Smooth muscle cell (in vitro differentiated cells): Measurements from ENCODE around the gene SORT1. TPM values are rescaled to one million over a fixed set of nuclear protein-coding genes. Genes with fewer than 3 reads are reported as not detected.
A peak's percentile ranks its signal among the peaks of the same experiment; 100 is the strongest.

Source experiments
- DNase-seq: peaks from one replicate; lab custom pipeline; 2025; ENCODE audit not compliant: unreplicated experiment; lab: John Stamatoyannopoulos, UW
- H2AFZ ChIP-seq: fragments of 200-600 bp; sonication (generic); 2 replicates; pipeline ENCODE4 v1.6.0; 2016; ENCODE audit warnings: antibody characterized with exemption, low read depth, mild to moderate bottlenecking
- H3F3A ChIP-seq: fragments of 200-600 bp; sonication (generic); 2 replicates; pipeline ENCODE4 v1.6.0; 2017; ENCODE audit warnings: antibody characterized with exemption, low read depth
- H3K27ac ChIP-seq: fragments of 200-600 bp; sonication (generic); 2 replicates; pipeline ENCODE4 v1.5.1; 2016; ENCODE audit warnings: low read depth, mild to moderate bottlenecking
- H3K27me3 ChIP-seq: fragments of 200-600 bp; sonication (generic); 2 replicates; pipeline ENCODE4 v1.6.1; 2016; ENCODE audit warnings: low read depth, mild to moderate bottlenecking
- H3K36me3 ChIP-seq: fragments of 200-600 bp; sonication (generic); 2 replicates; pipeline ENCODE4 v1.5.1; 2016; ENCODE audit warnings: low read depth
- H3K4me1 ChIP-seq: fragments of 200-600 bp; sonication (generic); 2 replicates; pipeline ENCODE4 v1.5.1; 2016; ENCODE audit warnings: low read depth
- H3K4me2 ChIP-seq: fragments of 200-600 bp; sonication (generic); 2 replicates; pipeline ENCODE4 v1.6.0; 2016; ENCODE audit warnings: mild to moderate bottlenecking
- H3K4me3 ChIP-seq: fragments of 200-600 bp; sonication (generic); 2 replicates; pipeline ENCODE4 v1.5.1; 2016; ENCODE audit warnings: mild to moderate bottlenecking
- H3K79me2 ChIP-seq: fragments of 200-600 bp; sonication (generic); 2 replicates; pipeline ENCODE4 v1.6.0; 2016; ENCODE audit warnings: low read depth, mild to moderate bottlenecking
- H3K9ac ChIP-seq: fragments of 200-600 bp; sonication (generic); 2 replicates; pipeline ENCODE4 v1.6.0; 2016; ENCODE audit warnings: low read depth
- H3K9me3 ChIP-seq: fragments of 200-600 bp; sonication (generic); replicated peaks from 2 replicates; pipeline ENCODE4 v1.5.1; 2016; ENCODE audit warnings: low read depth
- H4K20me1 ChIP-seq: fragments of 200-600 bp; sonication (generic); 2 replicates; pipeline ENCODE4 v1.6.0; 2016; ENCODE audit warnings: low read depth
- CTCF ChIP-seq: fragments of 200-600 bp; sonication (generic); IDR thresholded peaks from 2 replicates; pipeline ENCODE4 v1.5.1; 2017; ENCODE audit warnings: borderline replicate concordance, mild to moderate bottlenecking, antibody characterized with exemption; ENCODE audit not compliant: insufficient read depth, poor library complexity, severe bottlenecking
- WGBS: methylation state at CpG from one replicate; pipeline ENCODE4 v1.1.7; 2016; ENCODE audit warnings: low lambda C conversion rate; 5-methylcytosine and 5-hydroxymethylcytosine counted together
- polyA plus RNA-seq: library from polyadenylated mRNA; unstranded; fragments of >200 nt; fragmentation: Nextera tagmentation; extraction: Ambion mirVana; gene quantifications from 2 replicates; pipeline ENCODE4 v1.2.1, GENCODE V29; 2016
- total RNA-seq: library from RNA; depleted of rRNA; stranded (reverse); fragments of >200 nt; gene quantifications from 2 replicates; pipeline ENCODE4 v1.2.3, GENCODE V29; 2014

The SORT1 gene
- total and polyA plus RNA-seq, 2 experiments from 2014 or later = 9.8 to 31.4 TPM

- Histone ChIP-seq H4K20me1 (no peaks in the 10 kb centered on the region), H3K27ac (no peak overlapping the region), H3F3A (no peaks in the 10 kb centered on the region), H3K79me2 (no peaks in the 10 kb centered on the region), H2AFZ (no peak overlapping the region), H3K4me1 (no peaks in the 10 kb centered on the region), H3K9me3 (no peaks in the 10 kb centered on the region), H3K4me2 (no peak overlapping the region), H3K9ac (no peak overlapping the region), H3K27me3 (no peaks in the 10 kb centered on the region), H3K4me3 (no peak overlapping the region), H3K36me3 (no peaks in the 10 kb centered on the region)
- no peak for DNase-seq
- no peak for TF ChIP-seq CTCF
Observed at GRCh38 chr1:109432336-109432735, 34.6 kb upstream of the SORT1 start.

- H3K9me3 ChIP-seq = no peaks in the 10 kb centered on the region
- H3K27me3 ChIP-seq = no peaks in the 10 kb centered on the region
- H3K79me2 ChIP-seq = peaks cover 38% of the 10 kb centered on the region
- H4K20me1 ChIP-seq = peaks cover 31% of the 10 kb centered on the region
- WGBS = 14% methylated on average over 7 of the region's 7 CpGs
- TF ChIP-seq CTCF = no peak
- peak overlapping the region; percentile 72 for H3K4me3 ChIP-seq
- no peaks in the 10 kb centered on the region for H3F3A ChIP-seq
- peak overlapping the region; percentile 81 for H2AFZ ChIP-seq
- no peak for DNase-seq
- peak overlapping the region; percentile 88 for H3K4me2 ChIP-seq
- no peaks in the 10 kb centered on the region for H3K36me3 ChIP-seq
- H3K4me1 ChIP-seq = peaks cover 11% of the 10 kb centered on the region
- H3K27ac ChIP-seq = peak overlapping the region; percentile 62
- H3K9ac ChIP-seq = peak overlapping the region; percentile 34
Observed at GRCh38 chr1:109427171-109427467, 29.4 kb upstream of the SORT1 start.

- DNase-seq = peak; percentile 71
- Histone ChIP-seq H3K4me1 (peaks cover 11% of the 10 kb centered on the region), H3K36me3 (no peaks in the 10 kb centered on the region), H3F3A (no peaks in the 10 kb centered on the region), H3K9me3 (no peaks in the 10 kb centered on the region), H3K4me2 (peak within 1 kb of the TSS; percentile 94), H4K20me1 (peaks cover 36% of the 10 kb centered on the region), H3K9ac (peak within 1 kb of the TSS; percentile 78), H3K27ac (peak within 1 kb of the TSS; percentile 82), H3K27me3 (no peaks in the 10 kb centered on the region), H3K4me3 (peak within 1 kb of the TSS; percentile 72), H3K79me2 (peaks cover 43% of the 10 kb centered on the region), H2AFZ (peak within 1 kb of the TSS; percentile 81)
- no peak for TF ChIP-seq CTCF
- WGBS = under 1% methylated on average over 49 of the region's 50 CpGs
Observed at GRCh38 chr1:109426281-109427170, 28.8 kb upstream of the SORT1 start, which contains the start of gene PSMA5. Gene PSMA5, minus strand, starts transcription at chr1:109426448. Its CDS starts 118 bp downstream, at chr1:109426330.
